Stimulated activated CD8-positive, alpha-beta memory T cell treated with anti-CD3 and anti-CD28 coated beads, Interleukin-4, amount 100 ng/mL, for 48 hours (primary cell): ENCODE measurements around the gene TSHZ3.

Experiments
- DNase-seq: peaks from one replicate; pipeline ENCODE4 v3.0.0-alpha.2; 2020

TSHZ3 gene

DNA sequence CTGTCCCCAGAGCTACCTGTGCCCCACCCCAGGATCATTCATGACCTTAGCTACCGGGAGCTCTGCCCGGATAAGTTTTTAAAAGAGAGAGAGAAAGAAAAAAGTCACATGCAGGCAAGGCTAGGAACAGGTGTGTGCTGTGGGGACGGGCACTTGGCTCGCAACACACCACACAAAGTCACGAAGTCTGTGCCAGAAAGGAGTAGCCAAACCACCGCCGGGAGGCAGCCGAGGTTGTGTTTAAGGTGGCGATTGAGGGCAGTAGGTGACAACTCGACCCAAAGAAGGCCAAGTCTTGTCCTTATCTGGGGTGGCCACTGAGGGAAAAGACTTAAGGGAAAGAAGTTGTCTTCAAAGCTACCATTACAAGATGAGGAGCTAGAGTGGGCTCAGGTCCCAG lies 4.6 kb upstream of the TSHZ3 start:
- no peak for DNase-seq

DNA sequence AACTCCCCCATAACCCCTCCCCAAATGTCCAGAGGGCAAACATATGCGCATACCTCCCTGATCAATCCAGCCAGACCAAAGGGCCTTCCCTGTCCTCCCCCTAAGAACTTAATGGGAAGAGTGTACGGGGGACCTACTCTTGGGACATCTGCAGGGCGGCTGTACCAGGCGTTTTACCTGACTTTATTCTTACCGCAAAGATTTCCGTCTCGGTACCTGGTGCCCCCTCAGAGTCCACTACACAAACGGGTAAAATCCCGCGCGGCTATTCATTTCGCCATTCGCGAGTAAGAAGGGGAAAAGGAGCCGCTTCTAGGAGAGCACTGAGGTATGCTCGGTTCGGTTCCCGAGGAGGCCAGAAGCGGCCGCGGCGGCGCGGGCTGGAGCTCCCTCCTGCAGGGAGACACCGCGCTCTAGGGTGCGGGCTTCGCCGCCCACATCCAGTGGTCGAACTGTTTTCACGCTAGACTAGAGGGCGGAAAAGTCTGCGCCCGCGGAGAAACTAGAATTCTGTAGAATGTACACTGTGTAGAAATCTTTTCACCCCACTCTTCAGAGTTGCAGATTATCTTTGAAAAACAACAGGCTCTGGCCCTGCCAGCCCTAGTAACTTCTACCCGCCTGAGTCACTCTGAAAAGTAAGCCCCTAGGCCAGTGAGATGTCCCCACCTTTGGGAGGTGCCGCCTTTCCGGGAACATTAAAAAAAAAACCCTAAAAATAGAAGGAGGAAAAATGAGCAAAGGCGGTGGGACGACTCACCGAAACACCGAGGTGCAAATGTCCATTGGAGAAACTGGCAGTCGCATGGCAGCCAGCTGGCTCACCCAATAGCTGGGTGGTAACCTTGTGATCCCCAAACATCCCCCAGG lies 3.8 kb upstream of the TSHZ3 start:
- DNase-seq = no peak

DNA sequence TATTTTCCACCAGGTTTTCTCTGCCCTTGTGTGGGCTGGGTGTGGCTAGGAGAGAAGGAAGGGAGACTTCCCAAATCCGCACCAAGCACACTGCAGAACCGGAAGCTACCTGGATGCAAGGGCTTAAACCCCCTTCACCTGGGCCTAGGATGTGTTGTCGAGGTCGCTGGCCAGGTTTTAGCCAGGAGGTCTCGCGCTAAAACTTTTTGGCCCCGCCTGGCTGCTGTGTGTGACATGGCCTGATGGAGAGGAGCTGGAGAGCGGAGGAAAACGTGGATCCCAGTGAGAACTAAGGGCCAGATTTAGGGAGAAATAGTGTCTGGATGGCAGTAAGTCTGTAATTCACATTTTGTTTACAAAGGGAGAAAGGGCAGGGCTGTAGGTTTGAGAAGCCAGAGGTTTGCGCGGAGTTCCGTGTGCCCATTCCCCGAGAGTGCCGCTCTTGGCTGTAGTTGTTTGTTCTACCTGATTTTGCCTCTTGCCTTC lies 3.1 kb upstream of the TSHZ3 start:
- DNase-seq = no peak

DNA sequence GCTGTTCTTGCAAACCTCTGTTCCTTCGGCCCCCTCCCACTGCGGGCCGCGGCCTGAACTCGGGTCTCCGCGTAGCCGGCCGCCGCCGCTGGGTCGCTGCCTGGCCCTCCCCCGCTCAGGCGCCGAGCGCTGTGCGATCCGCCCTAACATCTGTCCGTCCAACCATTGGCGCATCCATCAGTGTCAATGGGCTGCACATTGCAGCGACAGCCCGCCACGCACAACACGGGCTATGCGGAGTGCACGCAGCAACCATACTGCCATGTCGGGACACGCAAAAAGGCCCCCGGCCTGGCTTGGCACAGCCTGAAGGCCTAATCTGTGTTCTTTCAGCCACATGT lies 2.6 kb upstream of the TSHZ3 start:
- no peak for DNase-seq

DNA sequence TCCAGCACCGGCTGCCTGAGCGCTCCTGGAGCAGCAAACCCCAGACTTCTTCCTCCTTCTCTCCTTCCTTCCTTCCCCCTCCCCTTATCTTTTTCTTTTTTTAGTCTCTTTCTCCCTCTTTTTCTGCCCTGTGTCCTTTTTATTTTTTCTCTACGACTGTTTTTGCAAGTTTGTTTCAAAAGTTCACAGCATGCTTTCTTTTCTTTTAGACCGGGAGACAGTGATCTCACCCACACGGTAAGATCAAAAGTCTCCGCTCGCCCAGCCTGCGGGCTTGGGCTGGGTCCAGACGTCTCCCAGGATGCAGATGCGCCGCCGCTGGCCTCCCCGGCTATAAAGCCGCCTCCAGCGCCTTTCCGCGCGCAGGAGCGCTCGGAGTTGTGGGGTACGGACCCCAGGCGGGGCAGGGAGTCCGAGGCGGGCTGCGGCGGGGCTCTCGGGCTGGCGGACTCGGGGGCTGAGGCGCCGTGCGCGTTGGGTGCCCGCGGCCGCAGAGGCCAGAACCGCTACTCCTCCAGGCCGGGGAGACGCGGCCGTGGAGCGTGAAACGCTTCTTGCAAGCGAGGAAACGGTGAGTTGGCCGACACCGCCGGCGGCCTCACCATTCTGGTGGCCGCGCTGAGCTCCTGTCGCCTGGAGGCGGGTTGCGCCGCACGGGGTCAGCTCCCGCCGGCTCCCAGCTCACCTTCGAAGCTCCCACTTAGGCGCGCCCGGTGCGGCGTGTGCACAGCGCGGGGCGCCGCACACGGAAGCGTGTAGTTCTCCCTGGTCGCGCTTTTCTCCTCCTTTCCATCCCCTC lies 2.0 kb upstream of the TSHZ3 start:
- no peak for DNase-seq

DNA sequence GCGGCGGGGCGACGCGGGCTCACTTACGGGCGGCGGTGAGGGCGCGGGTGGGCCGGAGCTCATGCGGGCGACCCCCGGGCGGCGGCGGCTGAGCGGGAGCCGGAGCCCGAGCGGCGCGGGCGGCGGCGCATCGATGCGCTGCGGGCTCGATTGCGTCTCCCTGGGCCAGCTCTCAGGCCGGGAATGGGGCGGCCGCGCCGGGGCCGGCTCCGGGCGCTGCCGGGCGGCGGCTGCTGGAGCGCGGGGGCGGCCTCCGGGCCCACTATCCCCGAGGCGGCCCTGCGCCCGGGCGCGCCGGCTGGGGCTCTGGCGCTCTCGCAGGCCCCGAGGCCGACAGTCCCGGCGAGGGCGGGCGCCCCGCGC lies 1.4 kb upstream of the TSHZ3 start:
- no peak for DNase-seq

DNA sequence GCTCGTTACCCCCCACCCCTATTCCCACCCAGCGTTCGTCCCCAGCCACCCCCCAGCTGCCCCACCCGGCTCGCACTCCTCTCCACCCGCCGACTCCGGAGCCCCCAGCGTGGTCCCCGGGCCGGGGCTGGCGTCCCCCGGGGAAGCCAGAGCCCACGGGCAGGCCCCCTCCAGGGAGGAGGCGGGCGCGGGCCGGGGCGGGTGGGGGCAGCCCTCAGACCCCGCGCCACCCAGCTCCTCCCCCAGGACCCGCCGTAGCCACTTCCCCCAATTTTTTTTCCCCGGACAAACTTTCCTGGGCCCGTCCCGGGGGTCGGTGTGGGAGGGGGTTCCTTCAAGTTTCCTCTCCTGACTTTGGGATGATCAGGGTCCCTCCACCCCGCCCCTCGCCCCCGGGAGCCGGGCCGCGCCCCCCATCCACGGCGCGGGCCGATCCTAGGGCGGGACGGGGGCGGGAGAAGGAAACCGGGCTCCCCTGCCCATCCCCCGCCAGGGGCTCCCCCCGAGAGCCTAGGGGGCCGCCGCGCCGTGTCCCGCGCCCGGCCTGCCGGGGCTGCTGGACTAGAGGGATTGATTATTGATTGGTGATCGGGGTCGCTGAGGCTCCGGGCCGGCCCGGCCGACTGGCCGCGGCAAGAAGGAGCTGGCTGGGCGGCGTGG lies 927 bp upstream of the TSHZ3 start:
- no peak for DNase-seq

DNA sequence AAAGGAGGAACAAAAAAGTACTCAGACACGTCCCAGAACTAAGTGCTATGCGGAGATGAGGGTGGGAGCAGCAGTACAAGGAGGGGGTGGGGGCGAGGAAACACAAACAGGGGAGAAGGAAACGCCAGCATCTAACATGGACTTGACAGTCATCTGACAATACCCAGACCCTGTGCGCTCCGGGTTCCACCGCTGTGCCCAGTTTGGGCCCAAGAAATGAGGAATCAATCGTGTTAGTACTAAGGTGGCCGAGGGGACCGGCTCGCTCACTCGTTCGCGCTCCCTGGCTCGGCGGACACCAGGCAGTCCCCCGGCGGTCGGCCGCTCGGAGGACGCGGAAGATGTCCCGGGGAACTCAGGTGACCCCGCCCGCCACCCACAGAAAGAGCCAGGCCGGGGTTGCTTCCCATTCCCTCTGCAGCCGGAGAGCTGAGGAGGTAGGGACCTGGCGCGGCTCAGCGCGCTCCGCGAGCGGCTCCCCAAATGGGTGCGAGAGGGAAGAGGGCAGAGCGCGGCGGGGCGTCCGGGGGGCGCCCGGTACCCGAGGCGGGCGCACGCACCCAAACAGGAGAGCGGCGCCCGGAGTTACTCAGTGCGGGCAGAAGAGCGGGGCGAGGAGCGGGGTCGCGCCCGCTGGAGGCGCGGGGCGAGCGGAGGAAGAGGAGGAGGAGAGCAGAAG lies 616 bp downstream of the TSHZ3 start:
- no peak for DNase-seq

DNA sequence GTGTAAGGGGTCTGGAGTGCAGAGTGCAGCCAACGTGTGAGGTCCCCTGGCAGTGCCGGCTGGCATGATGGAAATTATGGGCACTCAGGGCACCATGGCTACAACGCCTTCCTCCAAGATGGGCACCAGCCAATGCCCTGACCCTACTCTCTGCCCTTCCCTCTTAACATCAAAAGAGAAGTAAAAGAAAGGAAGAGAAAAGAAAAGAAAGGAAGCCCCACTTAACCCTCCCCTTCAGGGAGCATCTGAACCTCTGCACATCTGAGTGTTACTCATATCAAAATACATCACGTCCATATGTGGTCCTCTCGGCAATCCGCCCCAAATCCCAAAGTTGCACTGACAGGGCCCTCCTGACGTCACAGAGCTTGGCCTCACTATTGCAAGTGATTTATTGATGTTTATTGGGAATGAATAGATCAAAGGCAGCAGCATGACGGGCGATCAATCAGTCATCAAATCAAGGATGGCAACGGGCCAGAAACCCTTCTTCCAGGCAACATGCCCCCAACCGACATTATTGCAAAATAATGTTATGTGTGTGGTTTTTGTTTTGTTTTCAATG lies 1.3 kb downstream of the TSHZ3 start:
- DNase-seq = no peak

DNA sequence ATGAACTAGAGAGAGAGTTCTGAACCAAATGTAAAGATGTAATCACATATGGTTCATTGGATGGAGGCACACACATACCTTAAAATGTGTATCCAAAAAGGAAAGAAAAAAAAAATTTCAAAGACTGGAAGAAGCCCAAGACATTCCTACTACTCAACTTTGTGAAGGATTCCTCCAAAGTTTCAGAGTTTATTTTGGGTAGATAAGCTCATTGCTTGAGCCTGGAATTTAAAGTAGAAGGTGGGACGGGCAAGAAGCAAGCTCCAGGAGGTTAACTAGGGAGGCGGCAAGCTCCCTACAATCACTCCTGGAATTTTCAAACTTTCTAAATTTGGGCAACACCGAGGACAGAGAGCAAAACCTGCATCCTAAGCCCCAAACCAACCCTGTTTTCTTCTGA lies 1.9 kb downstream of the TSHZ3 start:
- no peak for DNase-seq

DNA sequence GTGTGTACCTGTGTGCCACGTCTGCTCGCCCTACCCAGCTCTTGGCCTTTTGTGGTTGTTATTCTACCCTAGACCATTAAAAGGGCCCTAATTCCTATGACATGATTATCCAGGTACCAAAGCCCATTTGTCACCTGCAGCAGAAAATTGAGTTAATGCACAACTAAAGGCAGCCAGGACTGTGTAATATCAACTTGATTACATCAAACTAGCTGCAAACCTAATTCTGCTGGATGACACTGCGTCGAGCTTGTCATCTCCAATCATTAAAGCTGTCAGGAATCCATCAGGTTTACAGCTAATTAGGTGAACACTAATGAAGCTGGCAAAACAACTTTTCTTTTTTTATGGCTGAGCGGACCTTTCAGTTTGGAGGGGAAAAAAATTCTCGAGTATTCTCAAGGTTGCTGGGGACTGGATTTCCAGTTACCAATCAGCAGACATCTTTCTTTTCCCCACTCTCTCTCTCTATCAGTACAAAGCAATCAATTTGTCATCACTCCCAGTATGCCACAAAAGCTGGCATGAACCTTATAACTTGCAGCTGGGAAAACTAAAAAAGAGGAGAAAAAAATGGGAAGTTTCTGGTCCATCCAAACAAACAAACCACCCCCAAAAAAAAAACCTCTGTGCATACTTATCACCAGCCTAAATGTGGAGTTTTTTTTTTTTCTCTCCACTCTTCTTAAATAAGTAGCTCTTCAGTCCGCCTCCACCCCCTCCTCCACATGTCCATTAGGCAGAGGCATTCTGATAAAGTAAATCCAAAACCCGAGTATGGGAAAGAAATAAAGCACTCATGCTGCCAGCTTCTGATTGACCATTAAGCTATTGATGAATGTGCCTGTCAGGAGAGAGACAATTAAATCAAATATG lies 2.8 kb downstream of the TSHZ3 start:
- no peak for DNase-seq

DNA sequence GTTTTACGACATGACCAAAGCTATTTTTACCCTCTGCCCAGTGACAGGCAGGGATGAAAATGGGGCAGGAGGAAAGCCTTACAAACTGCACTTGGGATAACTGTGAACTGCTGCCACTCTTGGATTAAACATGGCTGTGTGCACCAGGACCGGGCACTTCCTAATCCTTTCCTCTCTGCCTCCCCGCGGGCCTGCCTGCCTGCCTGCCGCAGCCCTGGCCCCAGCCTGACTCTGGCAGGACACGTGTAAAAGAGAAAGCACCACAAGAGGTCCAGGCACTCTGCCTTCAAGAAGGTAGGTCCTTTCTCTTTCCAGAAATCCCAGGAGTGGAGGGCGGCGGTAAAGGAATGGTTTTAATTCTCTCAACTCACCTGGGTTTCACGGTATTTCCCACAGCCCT lies 4.8 kb downstream of the TSHZ3 start:
- DNase-seq = no peak

DNA sequence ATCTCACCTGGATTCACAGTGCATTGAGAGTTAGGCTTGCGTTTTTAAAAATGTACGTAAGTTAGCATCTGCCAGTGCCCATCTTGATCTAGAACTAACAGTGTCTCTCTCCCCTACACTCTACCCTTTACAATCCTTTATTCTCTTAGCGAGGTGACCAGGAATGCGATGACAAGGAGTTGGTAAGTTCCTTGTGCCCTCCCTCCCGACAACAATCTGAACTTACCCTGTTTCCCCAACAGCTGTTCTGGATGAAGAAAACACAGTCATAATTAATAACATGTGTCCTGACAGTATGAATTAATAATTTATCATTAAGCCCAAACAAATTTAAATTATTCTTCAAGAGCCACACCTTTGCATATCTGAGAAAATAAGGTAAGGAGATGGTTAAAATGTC lies 6.3 kb downstream of the TSHZ3 start:
- no peak for DNase-seq

DNA sequence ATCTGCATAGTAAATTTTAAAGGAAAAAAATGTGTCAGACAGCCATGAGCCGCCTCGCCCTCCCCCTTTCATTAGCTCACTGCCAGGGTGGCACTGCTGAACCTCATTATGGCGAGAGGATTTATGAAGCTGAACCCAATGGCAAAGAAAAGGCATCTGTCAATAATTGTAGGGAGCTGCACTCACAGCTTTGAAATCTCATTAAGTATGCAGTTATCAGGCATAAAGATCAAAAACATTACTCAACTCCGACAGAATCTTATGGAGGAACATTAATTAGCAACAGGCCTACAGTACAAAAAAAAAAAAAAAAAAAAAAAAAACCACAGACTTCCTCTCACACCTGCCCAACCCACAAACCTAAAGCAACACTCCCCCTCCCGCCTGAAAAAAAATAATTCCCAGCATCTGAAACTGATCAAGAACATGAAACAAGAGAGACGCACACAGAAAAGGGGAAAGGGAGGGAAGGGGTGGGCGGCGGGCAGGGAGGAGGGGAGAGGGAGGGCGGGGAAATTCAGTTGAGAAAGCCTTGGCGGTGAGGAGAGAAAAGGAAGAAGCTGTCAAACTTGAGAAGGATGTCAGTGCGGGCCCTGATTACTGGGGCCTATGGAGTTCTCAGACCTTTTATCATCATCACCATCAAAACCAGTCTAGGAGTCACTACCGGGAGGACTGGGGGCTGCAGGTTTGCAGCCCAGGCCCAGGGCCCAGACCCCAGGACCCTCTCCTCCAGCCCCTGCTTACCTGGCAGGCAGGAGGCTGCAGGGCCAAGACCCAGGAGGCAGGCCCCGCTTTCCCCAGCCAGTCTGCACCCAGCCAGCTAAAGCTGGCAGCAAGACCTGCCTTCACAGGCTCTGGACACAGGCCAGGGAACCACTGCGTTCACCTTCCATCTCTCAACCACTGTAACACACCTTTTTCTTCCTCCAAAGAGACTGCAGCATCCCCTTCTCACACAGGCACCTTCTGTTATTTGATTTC lies 8.9 kb downstream of the TSHZ3 start:
- no peak for DNase-seq

DNA sequence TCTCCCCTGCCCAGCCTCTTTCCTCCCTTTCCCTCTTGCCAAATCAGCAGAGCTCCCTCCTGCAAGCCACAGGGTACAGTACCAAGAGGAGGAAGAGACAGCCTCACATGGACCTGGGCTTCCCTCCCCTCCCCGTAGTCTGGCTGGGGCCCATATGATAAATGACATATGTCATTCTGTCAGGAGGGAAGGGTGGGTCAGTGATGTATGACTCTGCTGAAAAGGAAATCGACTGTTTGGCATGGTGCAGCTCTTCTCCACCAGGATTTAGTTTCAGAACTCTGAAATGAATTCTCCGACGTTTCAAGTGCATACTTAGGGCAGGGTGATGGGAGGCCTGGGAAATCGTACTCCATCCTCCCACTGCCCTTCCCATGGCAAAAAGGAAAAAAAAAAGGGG lies 9.8 kb downstream of the TSHZ3 start:
- no peak for DNase-seq

DNA sequence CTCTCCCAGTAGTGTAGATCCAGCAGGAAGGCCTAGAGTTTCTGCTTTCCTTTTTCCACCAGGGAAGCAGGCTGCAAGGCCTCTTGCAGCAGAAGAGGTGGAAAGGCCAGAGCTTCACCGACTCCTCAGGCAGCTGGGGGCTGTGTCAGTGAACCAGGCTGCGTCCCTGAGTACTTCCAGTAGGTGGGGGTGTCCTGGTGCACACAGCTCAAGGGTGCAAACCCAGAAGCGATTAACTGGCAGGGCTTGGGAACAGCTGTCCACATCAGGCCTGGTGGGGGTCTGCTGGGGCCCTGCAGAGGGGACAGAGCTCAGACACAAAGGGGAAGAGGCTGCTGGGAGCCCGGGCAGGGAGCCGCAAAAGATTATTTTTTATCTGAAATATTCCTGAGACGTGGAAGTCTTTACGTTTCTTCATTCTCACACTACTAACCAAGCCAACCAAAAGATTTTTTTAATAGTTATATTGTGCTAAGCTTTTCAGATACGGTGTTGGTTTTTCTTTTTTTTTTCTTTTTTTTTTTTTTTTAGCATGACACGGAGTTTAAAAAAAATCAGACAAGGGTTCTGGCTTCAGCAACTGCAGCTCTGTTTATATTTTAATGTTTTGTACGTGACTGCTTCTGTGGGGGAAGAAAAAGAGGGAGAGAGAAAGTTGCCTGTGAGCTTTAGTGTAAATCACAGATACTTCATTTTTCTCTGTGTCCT lies 11.0 kb downstream of the TSHZ3 start:
- no peak for DNase-seq

DNA sequence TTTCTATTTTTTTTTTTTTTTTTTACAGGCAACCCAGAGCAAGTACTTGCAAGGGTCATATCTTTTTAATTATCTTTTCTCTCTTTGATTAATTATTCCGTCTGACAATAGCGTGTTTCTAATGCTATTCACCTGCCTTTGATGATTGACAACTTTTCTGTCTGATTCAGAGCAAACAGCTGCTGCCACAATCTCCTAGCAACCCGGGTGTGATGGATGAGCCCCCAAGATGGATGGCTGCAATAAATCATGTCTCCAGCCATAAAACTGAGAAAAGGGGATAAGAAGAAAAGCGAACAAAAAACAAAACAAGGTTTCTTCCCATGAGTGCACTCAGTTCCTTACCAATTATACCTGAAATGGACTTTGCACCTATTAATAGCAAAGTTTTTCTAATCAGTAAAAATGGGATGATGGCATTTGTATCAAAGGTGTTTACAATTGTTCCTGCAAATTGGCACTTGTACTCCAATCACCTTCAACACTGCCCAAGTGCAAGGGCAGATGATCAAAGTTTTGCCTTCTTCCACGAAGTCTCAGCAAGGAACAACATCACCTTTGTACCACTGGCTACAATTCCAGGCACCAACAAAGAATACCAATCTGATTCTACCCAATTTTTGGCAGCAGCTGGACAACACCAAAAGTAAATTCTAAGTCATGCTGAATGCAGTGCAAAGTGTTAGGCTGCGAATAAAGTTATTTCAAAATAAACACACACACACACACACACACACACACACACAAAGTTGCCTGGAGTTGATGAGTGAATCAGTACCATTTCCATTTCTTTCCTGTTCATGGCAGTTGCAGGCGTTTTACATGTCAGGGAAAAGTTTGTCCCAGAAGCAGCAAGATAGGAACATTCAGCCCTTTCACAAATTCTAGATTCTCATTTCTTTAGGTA lies 12.0 kb downstream of the TSHZ3 start:
- DNase-seq = no peak

DNA sequence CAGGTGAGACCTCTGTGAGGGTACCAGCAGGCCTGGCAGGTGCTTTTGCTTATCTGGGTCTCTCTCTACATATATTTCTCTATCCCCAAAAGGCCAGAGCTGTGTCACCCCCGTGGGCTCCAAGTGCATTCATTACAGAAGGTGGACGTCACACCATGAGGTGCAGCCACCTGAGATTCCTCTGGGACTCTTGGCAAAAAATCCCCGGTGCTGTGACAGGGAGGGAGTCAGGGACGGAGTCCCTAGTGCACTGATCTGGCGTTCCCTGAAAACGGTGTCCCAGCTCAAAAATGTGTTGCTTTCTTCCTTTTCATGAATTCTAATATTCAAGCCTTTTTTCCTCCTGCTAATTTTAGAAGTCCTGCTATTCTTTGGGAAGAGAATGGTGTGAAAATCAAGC lies 13.5 kb downstream of the TSHZ3 start:
- no peak for DNase-seq
